Osteocyte (in vitro differentiated cells): ENCODE measurements around the gene XAGE2. TPM values are rescaled to one million over a fixed set of nuclear protein-coding genes. Genes with fewer than 3 reads are reported as not detected.
"Not testable (repeated sequence)": the region's sequence is repeated elsewhere in the genome, so short reads cannot be mapped to it uniquely, and the experiment has no call there.

Source experiments
- DNase-seq: peaks from one replicate; pipeline ENCODE4 v3.0.0; 2021; ENCODE audit warnings: mixed read lengths; ENCODE audit not compliant: unreplicated experiment; ENCODE audit errors: extremely low spot score
- H3K27ac Mint-ChIP-seq: one replicate; pipeline ENCODE4 v1.8.0; 2021; ENCODE audit warnings: mild to moderate bottlenecking, mixed read lengths; ENCODE audit not compliant: unreplicated experiment
- H3K27me3 Mint-ChIP-seq: one replicate; pipeline ENCODE4 v1.8.0; 2021; ENCODE audit warnings: mixed read lengths; ENCODE audit not compliant: unreplicated experiment
- H3K36me3 Mint-ChIP-seq: one replicate; pipeline ENCODE4 v1.8.0; 2021; ENCODE audit warnings: mixed read lengths; ENCODE audit not compliant: unreplicated experiment
- H3K4me1 Mint-ChIP-seq: one replicate; pipeline ENCODE4 v1.8.0; 2021; ENCODE audit warnings: mixed read lengths; ENCODE audit not compliant: unreplicated experiment
- H3K4me3 Mint-ChIP-seq: one replicate; pipeline ENCODE4 v1.8.0; 2021; ENCODE audit warnings: mild to moderate bottlenecking, moderate library complexity, mixed read lengths; ENCODE audit not compliant: unreplicated experiment
- H3K9me3 Mint-ChIP-seq: one replicate; pipeline ENCODE4 v1.8.0; 2021; ENCODE audit warnings: mixed read lengths; ENCODE audit not compliant: unreplicated experiment
- long read RNA-seq: library from polyadenylated mRNA; unstranded; transcript quantifications from one replicate; pipeline ENCODE4 v2.0.0, GENCODE V29; 2021
- total RNA-seq: library from RNA; stranded (reverse); gene quantifications from 2 replicates; pipeline ENCODE4 v1.2.1, GENCODE V29; 2021
- TF ChIP-seq, protein P1 (sequence below): fragments of 200-600 bp; sonication (generic); IDR thresholded peaks from 2 replicates; pipeline ENCODE4 v1.5.0; 2021; ENCODE audit warnings: antibody characterized with exemption, mild to moderate bottlenecking, moderate library complexity

XAGE2 gene, protein sequence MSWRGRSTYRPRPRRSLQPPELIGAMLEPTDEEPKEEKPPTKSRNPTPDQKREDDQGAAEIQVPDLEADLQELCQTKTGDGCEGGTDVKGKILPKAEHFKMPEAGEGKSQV
- total RNA-seq, result not detected in 2 replicates
- long read RNA-seq, result 0 reads

DNA sequence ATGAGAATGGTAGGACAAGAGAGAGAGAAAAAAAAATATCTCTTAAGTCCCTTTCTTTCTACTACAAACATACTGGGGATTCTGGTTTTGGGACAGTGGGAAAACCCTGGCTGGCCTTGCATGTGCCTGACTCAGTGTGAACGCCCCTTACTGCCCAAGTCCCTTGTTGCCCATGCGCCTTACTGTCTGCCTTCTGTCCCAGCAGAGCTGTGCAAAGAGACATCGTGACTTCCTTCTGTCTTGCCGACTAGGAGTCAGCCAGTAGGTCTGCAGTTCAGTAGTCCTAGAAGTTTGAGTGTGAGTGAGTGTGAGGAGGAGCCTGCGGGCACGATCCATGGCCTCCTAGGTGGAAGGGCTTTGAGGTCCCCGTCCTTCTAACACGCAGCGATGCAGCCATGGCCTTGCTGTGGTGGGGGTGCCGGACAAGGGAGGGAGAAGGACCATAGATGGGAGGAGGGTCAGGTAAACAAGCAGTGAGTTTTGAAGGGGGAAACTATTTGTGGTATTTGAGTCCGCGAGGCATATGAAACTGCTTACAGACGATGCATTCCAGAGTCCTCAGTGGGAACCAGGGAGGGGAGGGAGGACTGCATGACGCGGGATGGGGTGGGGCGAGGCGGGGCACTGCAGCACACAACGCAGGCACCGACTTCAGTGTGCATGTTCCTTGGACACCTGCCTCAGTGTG, at the start of gene XAGE2:
TSS of gene XAGE2 (plus strand) at position 654 of the 688 bp plus-strand sequence. CDS start 994 bp downstream, outside the sequence.
- Mint-ChIP-seq H3K27ac (no peak within 1 kb of the TSS), H3K4me1 (no peaks in the 10 kb centered on the region), H3K9me3 (peaks cover 4% of the 10 kb centered on the region), H3K4me3 (no peak within 1 kb of the TSS), H3K27me3 (peaks cover 4% of the 10 kb centered on the region), H3K36me3 (no peaks in the 10 kb centered on the region)
- DNase-seq, result no peak
- TF ChIP-seq, protein P1, sequence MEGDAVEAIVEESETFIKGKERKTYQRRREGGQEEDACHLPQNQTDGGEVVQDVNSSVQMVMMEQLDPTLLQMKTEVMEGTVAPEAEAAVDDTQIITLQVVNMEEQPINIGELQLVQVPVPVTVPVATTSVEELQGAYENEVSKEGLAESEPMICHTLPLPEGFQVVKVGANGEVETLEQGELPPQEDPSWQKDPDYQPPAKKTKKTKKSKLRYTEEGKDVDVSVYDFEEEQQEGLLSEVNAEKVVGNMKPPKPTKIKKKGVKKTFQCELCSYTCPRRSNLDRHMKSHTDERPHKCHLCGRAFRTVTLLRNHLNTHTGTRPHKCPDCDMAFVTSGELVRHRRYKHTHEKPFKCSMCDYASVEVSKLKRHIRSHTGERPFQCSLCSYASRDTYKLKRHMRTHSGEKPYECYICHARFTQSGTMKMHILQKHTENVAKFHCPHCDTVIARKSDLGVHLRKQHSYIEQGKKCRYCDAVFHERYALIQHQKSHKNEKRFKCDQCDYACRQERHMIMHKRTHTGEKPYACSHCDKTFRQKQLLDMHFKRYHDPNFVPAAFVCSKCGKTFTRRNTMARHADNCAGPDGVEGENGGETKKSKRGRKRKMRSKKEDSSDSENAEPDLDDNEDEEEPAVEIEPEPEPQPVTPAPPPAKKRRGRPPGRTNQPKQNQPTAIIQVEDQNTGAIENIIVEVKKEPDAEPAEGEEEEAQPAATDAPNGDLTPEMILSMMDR, result no peak

DNA sequence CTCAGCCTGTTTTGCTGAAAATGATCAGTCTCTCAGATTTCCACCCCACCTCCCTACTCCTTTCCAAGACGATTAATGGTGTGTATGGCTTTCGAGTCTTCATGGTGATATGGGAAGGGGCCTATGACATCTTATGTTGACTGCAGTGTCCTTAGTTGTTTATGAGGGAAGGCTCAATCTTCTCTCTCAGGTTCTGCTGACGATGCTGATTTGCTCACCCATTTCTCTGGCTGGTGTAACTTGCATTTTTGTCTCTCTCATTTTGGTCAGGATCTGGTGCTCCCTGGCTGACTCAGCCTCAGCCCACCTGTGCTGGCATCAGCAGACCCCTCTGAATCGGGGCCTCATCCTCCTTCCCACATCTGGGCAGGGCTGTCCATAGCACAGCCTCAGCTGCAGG, 31.4 kb upstream of the XAGE2 start:
- TF ChIP-seq, protein P1, result no peak
- no peaks in the 10 kb centered on the region for H3K27me3 Mint-ChIP-seq
- H3K4me3 Mint-ChIP-seq, result no peak overlapping the region
- H3K27ac Mint-ChIP-seq, result no peak overlapping the region
- DNase-seq, result no peak
- peaks cover 31% of the 10 kb centered on the region for H3K9me3 Mint-ChIP-seq
- no peaks in the 10 kb centered on the region for H3K4me1 Mint-ChIP-seq
- H3K36me3 Mint-ChIP-seq, result no peaks in the 10 kb centered on the region

DNA sequence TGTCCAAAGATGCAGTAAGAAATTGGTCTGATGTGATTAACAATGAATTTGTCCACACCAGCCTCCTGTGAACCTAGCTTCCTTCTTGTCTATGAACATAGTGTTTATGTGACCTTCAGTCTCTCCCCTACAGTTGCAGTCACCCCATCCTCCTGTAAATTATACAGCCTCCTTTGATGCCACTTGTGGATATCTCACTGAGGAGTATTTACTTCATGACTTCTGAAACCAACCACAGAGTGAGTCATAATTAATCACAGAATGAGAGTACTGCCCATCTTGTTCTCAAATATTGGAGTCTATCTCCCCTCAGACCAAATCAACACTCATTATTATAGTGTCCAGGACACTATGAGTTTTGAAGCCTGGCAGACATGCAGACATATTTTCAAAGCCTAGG, 27.3 kb upstream of the XAGE2 start:
- no peak overlapping the region for H3K27ac Mint-ChIP-seq
- TF ChIP-seq, protein P1, result no peak
- no peaks in the 10 kb centered on the region for H3K27me3 Mint-ChIP-seq
- no peaks in the 10 kb centered on the region for H3K4me1 Mint-ChIP-seq
- H3K9me3 Mint-ChIP-seq, result peaks cover 16% of the 10 kb centered on the region
- no peak overlapping the region for H3K4me3 Mint-ChIP-seq
- no peaks in the 10 kb centered on the region for H3K36me3 Mint-ChIP-seq
- DNase-seq, result no peak

DNA sequence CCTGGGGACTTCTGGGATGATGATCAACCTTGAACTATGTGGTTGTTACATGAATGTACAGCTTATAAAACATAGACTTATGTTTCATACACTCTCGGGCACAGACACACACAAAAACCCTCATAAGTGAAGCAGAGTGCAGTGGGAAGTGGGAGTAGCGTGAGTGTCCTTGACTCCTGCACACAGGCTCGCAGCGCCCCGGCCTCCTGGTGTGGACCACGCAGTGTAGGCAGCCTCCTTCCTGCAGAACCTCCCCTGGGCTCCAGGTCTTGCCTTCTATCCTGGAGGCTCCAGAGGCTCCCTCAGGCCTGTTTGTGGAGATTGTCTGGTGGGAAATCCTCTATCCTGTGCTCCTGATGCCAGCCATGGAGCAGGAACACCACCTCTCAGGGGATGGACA, 25.7 kb upstream of the XAGE2 start:
- not testable (repeated sequence) for H3K4me1 Mint-ChIP-seq, H3K4me3 Mint-ChIP-seq, H3K36me3 Mint-ChIP-seq, H3K27ac Mint-ChIP-seq, DNase-seq, H3K27me3 Mint-ChIP-seq
- peaks cover 16% of the 10 kb centered on the region for H3K9me3 Mint-ChIP-seq

DNA sequence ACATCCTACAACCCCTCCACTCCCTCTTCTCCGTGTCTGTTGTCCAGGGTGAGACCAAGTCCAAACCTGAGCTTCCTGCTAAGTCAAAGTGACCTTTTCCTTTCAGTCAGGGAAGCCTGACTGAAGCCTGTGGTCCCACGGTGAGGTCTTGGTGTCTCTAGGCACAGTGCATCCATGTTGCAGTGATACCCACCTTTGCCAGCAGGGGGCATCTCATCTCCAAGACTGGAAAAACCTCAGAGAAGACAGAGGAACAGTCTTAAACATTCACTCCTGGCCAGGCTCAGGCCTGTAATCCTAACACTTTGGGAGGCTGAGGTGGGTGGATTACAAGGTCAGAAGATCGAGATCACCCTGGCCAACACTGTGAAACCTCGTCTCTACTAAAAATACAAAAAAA, 23.4 kb upstream of the XAGE2 start:
- H3K27ac Mint-ChIP-seq, H3K4me3 Mint-ChIP-seq, H3K4me1 Mint-ChIP-seq, H3K27me3 Mint-ChIP-seq, H3K9me3 Mint-ChIP-seq, H3K36me3 Mint-ChIP-seq, DNase-seq: not testable (repeated sequence)
- TF ChIP-seq, protein P1, result peak; percentile 44
